ENCODE results near the gene POGZ. TPM values are rescaled to one million over a fixed set of nuclear protein-coding genes. Genes with fewer than 3 reads are reported as not detected.

Gene POGZ
- total RNA-seq, 1 donor from 2014 or later = 132 TPM

DNA sequence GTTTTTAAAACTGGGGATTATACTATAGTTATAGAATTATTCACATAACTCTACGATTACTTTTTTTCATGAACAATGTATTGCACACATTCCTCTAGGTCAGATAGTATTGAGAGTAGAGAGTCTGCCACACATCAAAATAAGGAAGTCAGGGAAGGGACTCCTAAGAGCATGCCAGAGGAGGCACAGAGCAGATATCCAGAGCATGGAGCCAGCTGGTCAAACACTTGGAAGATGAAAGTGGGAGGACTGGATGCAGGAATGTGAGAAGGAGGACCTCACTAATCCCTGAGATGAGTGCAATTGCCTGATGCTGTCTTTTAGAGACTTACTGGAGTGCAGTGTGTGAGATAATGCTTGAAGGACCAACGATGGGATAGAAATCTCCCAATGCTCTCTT is 102.6 kb downstream of the POGZ start:
- H3K4me1 Mint-ChIP-seq (ENCODE audit: unreplicated experiment) = no peaks in the 10 kb centered on the region
- TF ChIP-seq CTCF (IDR thresholded peaks at IDR 0.05; ENCODE audit: unreplicated experiment) = no peak
- H3K36me3 Mint-ChIP-seq (ENCODE audit: low read depth, unreplicated experiment) = peaks cover 13% of the 10 kb centered on the region
- H3K27me3 Mint-ChIP-seq (ENCODE audit: unreplicated experiment) = peaks cover 8% of the 10 kb centered on the region
- H3K9me3 Mint-ChIP-seq (ENCODE audit: unreplicated experiment) = peaks cover 6% of the 10 kb centered on the region
- H3K27ac Mint-ChIP-seq (ENCODE audit: unreplicated experiment) = no peak overlapping the region
- no peak overlapping the region for H3K4me3 Mint-ChIP-seq (ENCODE audit: unreplicated experiment)
- no peak for DNase-seq (ENCODE audit: low spot score)

Other genes with a start within 250 kb of the POGZ start
- 186 TPM for gene PSMD4, start 204.8 kb downstream of the POGZ start, total RNA-seq (ENCODE audit: unreplicated experiment)
- gene ZNF687, start 177.2 kb downstream of the POGZ start, total RNA-seq (ENCODE audit: unreplicated experiment) = 29.9 TPM
- 50.3 TPM for gene PI4KB, start 132.1 kb downstream of the POGZ start, total RNA-seq (ENCODE audit: unreplicated experiment)
- gene RFX5, start 112.2 kb downstream of the POGZ start, total RNA-seq (ENCODE audit: unreplicated experiment) = 51.6 TPM
- 15.6 TPM for gene SELENBP1, start 86.8 kb downstream of the POGZ start, total RNA-seq (ENCODE audit: unreplicated experiment)
- 322 TPM for gene PSMB4, start 59.9 kb downstream of the POGZ start, total RNA-seq (ENCODE audit: unreplicated experiment)
- gene CGN, start 51.9 kb upstream of the POGZ start, total RNA-seq (ENCODE audit: unreplicated experiment) = 50.7 TPM
- gene TUFT1, start 80.8 kb upstream of the POGZ start, total RNA-seq (ENCODE audit: unreplicated experiment) = 11.2 TPM
- gene SNX27, start 152.6 kb upstream of the POGZ start, total RNA-seq (ENCODE audit: unreplicated experiment) = 28.9 TPM